ENCODE measurements around the gene RYR3.

Gene RYR3

GRCh38 chr15:33454996-33455395 is 144.2 kb downstream of the RYR3 start:
- TF ChIP-seq CTCF (conservative IDR thresholded peaks at IDR 0.05; ENCODE audit: low read length) (no peak), EZH2phosphoT487 (IDR thresholded peaks at IDR 0.05; ENCODE audit: borderline replicate concordance) (no peak)
- no peaks in the 10 kb centered on the region for H3K36me3 ChIP-seq (ENCODE audit: insufficient read depth, low read length)
- H2AFZ ChIP-seq (ENCODE audit: low read length) = no peak overlapping the region
- no peaks in the 10 kb centered on the region for H3F3A ChIP-seq (ENCODE audit: low read depth)
- H3K4me1 ChIP-seq (ENCODE audit: insufficient read depth, low read length, poor library complexity, severe bottlenecking) = no peaks in the 10 kb centered on the region
- H3K79me2 ChIP-seq (ENCODE audit: insufficient read depth, low read length) = no peaks in the 10 kb centered on the region
- no peaks in the 10 kb centered on the region for H3K27me3 ChIP-seq (ENCODE audit: insufficient read depth, low read length, poor library complexity, severe bottlenecking)
- H3K9ac ChIP-seq (ENCODE audit: low read depth, low read length, poor library complexity, severe bottlenecking) = no peak overlapping the region
- H4K20me1 ChIP-seq (ENCODE audit: insufficient read depth, low read length, poor library complexity, severe bottlenecking) = no peaks in the 10 kb centered on the region
- H3K4me3 ChIP-seq (ENCODE audit: low read length, poor library complexity, severe bottlenecking) = no peak overlapping the region
- H3K9me2 ChIP-seq (replicated peaks; ENCODE audit: low read depth, low read length) = no peaks in the 10 kb centered on the region
- H3K4me2 ChIP-seq (ENCODE audit: low read depth, low read length, poor library complexity, severe bottlenecking) = no peak overlapping the region
- no peaks in the 10 kb centered on the region for H3K9me3 ChIP-seq (ENCODE audit: insufficient read depth, low read depth, low read length)

GRCh38 chr15:33458421-33458820 is 147.7 kb downstream of the RYR3 start:
- no peak overlapping the region for H2AFZ ChIP-seq (ENCODE audit: low read length)
- no peaks in the 10 kb centered on the region for H3K4me1 ChIP-seq (ENCODE audit: insufficient read depth, low read length, poor library complexity, severe bottlenecking)
- TF ChIP-seq CTCF (conservative IDR thresholded peaks at IDR 0.05; ENCODE audit: low read length) = no peak
- TF ChIP-seq EZH2phosphoT487 (IDR thresholded peaks at IDR 0.05; ENCODE audit: borderline replicate concordance) = no peak
- H3K9me2 ChIP-seq (replicated peaks; ENCODE audit: low read depth, low read length) = no peaks in the 10 kb centered on the region
- H3K79me2 ChIP-seq (ENCODE audit: insufficient read depth, low read length) = no peaks in the 10 kb centered on the region
- no peaks in the 10 kb centered on the region for H3K9me3 ChIP-seq (ENCODE audit: insufficient read depth, low read depth, low read length)
- H3K27me3 ChIP-seq (ENCODE audit: insufficient read depth, low read length, poor library complexity, severe bottlenecking) = no peaks in the 10 kb centered on the region
- no peak overlapping the region for H3K9ac ChIP-seq (ENCODE audit: low read depth, low read length, poor library complexity, severe bottlenecking)
- no peaks in the 10 kb centered on the region for H3K36me3 ChIP-seq (ENCODE audit: insufficient read depth, low read length)
- no peak overlapping the region for H3K4me3 ChIP-seq (ENCODE audit: low read length, poor library complexity, severe bottlenecking)
- no peak overlapping the region for H3K4me2 ChIP-seq (ENCODE audit: low read depth, low read length, poor library complexity, severe bottlenecking)
- no peaks in the 10 kb centered on the region for H4K20me1 ChIP-seq (ENCODE audit: insufficient read depth, low read length, poor library complexity, severe bottlenecking)
- no peaks in the 10 kb centered on the region for H3F3A ChIP-seq (ENCODE audit: low read depth)

- no peaks in the 10 kb centered on the region for H3K36me3 ChIP-seq (ENCODE audit: insufficient read depth, low read length)
Observed at GRCh38 chr15:33460166-33460805, 149.5 kb downstream of the RYR3 start.

More at GRCh38 chr15:33460166-33460805, 149.5 kb downstream of the RYR3 start:
- Histone ChIP-seq H3K4me3 (ENCODE audit: low read length, poor library complexity, severe bottlenecking) (no peak overlapping the region), H4K20me1 (ENCODE audit: insufficient read depth, low read length, poor library complexity, severe bottlenecking) (no peaks in the 10 kb centered on the region), H3F3A (ENCODE audit: low read depth) (no peaks in the 10 kb centered on the region), H2AFZ (ENCODE audit: low read length) (no peak overlapping the region), H3K4me1 (ENCODE audit: insufficient read depth, low read length, poor library complexity, severe bottlenecking) (no peaks in the 10 kb centered on the region), H3K27me3 (ENCODE audit: insufficient read depth, low read length, poor library complexity, severe bottlenecking) (no peaks in the 10 kb centered on the region), H3K9me3 (ENCODE audit: insufficient read depth, low read depth, low read length) (no peaks in the 10 kb centered on the region), H3K9ac (ENCODE audit: low read depth, low read length, poor library complexity, severe bottlenecking) (no peak overlapping the region), H3K79me2 (ENCODE audit: insufficient read depth, low read length) (no peaks in the 10 kb centered on the region), H3K4me2 (ENCODE audit: low read depth, low read length, poor library complexity, severe bottlenecking) (no peak overlapping the region), H3K9me2 (replicated peaks; ENCODE audit: low read depth, low read length) (no peaks in the 10 kb centered on the region)
- TF ChIP-seq EZH2phosphoT487 (IDR thresholded peaks at IDR 0.05; ENCODE audit: borderline replicate concordance) (no peak), CTCF (conservative IDR thresholded peaks at IDR 0.05; ENCODE audit: low read length) (no peak)
